IMR-90 (cell line): ENCODE results near the gene SPDEF. TPM values are rescaled to one million over a fixed set of nuclear protein-coding genes. Genes with fewer than 3 reads are reported as not detected.

Experiments used
- ATAC-seq: fragments of 200-7000 bp; cut with Tn5 transposase; 2 replicates; pipeline ENCODE4 v1.9.1; 2020; ENCODE audit warnings: low read depth, mild to moderate bottlenecking, moderate library complexity
- BruUV-seq: library from RNA; stranded (reverse); fragments of 400-500 nt; replicated peaks from 2 replicates; lab custom pipeline; 2021; lab: Mats Ljungman, UMichigan
- CTCF ChIA-PET: fragments of 300-600 bp; formaldehyde crosslinking; extraction: SDS; loops from one replicate; lab custom pipeline; 2021; ENCODE audit warnings: antibody characterized with exemption; lab: Yijun Ruan, JAX
- POLR2A ChIA-PET: fragments of 300-600 bp; sonication (Branson Sonifier 250); formaldehyde crosslinking; loops from one replicate; lab custom pipeline; 2022; ENCODE audit warnings: antibody characterized with exemption; ENCODE audit not compliant: unreplicated experiment; lab: Charles Lee
- DNase-seq: peaks from one replicate; pipeline ENCODE4 v3.0.0; 2013
- H2AFZ ChIP-seq: replicated peaks from 2 replicates; pipeline ENCODE3; 2013; ENCODE audit warnings: low read length, mild to moderate bottlenecking; ENCODE audit not compliant: poor library complexity
- H2AK5ac ChIP-seq: 2 replicates; pipeline ENCODE4 v1.6.1; 2013; ENCODE audit warnings: low read depth, low read length, inconsistent platforms
- H2AK9ac ChIP-seq: replicated peaks from 2 replicates; pipeline ENCODE3; 2013; ENCODE audit warnings: mild to moderate bottlenecking, low read depth, low read length, moderate library complexity; ENCODE audit not compliant: poor library complexity
- H2BK120ac ChIP-seq: 2 replicates; pipeline ENCODE4 v1.6.1; 2013; ENCODE audit warnings: low read depth, low read length, inconsistent platforms
- H2BK15ac ChIP-seq: 3 replicates; pipeline ENCODE4 v1.6.1; 2013; ENCODE audit warnings: low read depth, low read length, inconsistent platforms
- H2BK20ac ChIP-seq: 2 replicates; pipeline ENCODE4 v1.6.1; 2013; ENCODE audit warnings: low read depth, mild to moderate bottlenecking, inconsistent platforms, low read length, moderate library complexity
- H2BK5ac ChIP-seq: 2 replicates; pipeline ENCODE4 v1.6.1; 2013; ENCODE audit warnings: mild to moderate bottlenecking, low read depth, low read length, inconsistent platforms; ENCODE audit not compliant: poor library complexity, severe bottlenecking
- H3K14ac ChIP-seq: replicated peaks from 2 replicates; pipeline ENCODE4 v1.6.1; 2013; ENCODE audit warnings: low read depth, low read length, inconsistent platforms
- H3K18ac ChIP-seq: 2 replicates; pipeline ENCODE4 v1.6.1; 2013; ENCODE audit warnings: low read depth, low read length, control low read depth
- H3K23ac ChIP-seq: 2 replicates; pipeline ENCODE4 v1.6.1; 2013; ENCODE audit warnings: low read depth, low read length, inconsistent platforms
- H3K27ac ChIP-seq: 2 replicates; pipeline ENCODE4 v1.5.1; 2013; ENCODE audit warnings: mild to moderate bottlenecking, control low read depth, low read length; ENCODE audit not compliant: insufficient read depth
- H3K27me3 ChIP-seq: 2 replicates; pipeline ENCODE4 v1.6.1; 2013; ENCODE audit warnings: low read length; ENCODE audit not compliant: control insufficient read depth, insufficient read depth
- H3K36me3 ChIP-seq: 2 replicates; pipeline ENCODE4 v1.6.1; 2013; ENCODE audit warnings: low read length, mixed read lengths; ENCODE audit not compliant: control insufficient read depth, insufficient read depth
- H3K4ac ChIP-seq: 2 replicates; pipeline ENCODE4 v1.6.1; 2013; ENCODE audit warnings: low read depth, low read length, inconsistent platforms
- H3K4me1 ChIP-seq: 2 replicates; pipeline ENCODE4 v1.6.1; 2013; ENCODE audit warnings: low read length, mixed read lengths; ENCODE audit not compliant: control insufficient read depth, insufficient read depth
- H3K4me2 ChIP-seq: 2 replicates; pipeline ENCODE4 v1.6.1; 2013; ENCODE audit warnings: low read depth, mild to moderate bottlenecking, control low read depth, low read length, moderate library complexity
- H3K4me3 ChIP-seq: 2 replicates; pipeline ENCODE4 v1.5.1; 2013; ENCODE audit warnings: low read depth, mild to moderate bottlenecking, control low read depth, low read length, moderate library complexity; ENCODE audit not compliant: insufficient read depth
- H3K56ac ChIP-seq: 2 replicates; pipeline ENCODE4 v1.6.1; 2013; ENCODE audit warnings: low read length, inconsistent platforms; ENCODE audit not compliant: insufficient read depth; ENCODE audit errors: extremely low read depth
- H3K79me1 ChIP-seq, 2 experiments: 2 replicates each; pipeline ENCODE4 v1.6.1; 2013; ENCODE audit warnings: low read length in 2 of 2, inconsistent platforms in 1 of 2, low read depth in 1 of 2
- H3K9ac ChIP-seq: 2 replicates; pipeline ENCODE4 v1.6.1; 2013; ENCODE audit warnings: low read depth, low read length, control low read depth
- H3K9me1 ChIP-seq: 2 replicates; pipeline ENCODE4 v1.6.1; 2013; ENCODE audit warnings: low read length, inconsistent platforms; ENCODE audit not compliant: insufficient read depth
- H3K9me3 ChIP-seq: 2 replicates; pipeline ENCODE4 v1.6.1; 2013; ENCODE audit warnings: low read length; ENCODE audit not compliant: control insufficient read depth, insufficient read depth
- H4K20me1 ChIP-seq: 2 replicates; pipeline ENCODE4 v1.6.1; 2013; ENCODE audit warnings: low read length, inconsistent platforms; ENCODE audit not compliant: insufficient read depth
- H4K5ac ChIP-seq: 2 replicates; pipeline ENCODE4 v1.6.1; 2013; ENCODE audit warnings: mild to moderate bottlenecking, low read depth, low read length, control low read depth
- H4K8ac ChIP-seq, 2 experiments: 2 replicates each; pipeline ENCODE4 v1.6.1; 2013; ENCODE audit warnings: low read depth in 2 of 2, low read length in 2 of 2, control low read depth in 1 of 2, inconsistent platforms in 1 of 2
- H4K91ac ChIP-seq: 2 replicates; pipeline ENCODE4 v1.6.1; 2013; ENCODE audit warnings: low read depth, low read length, inconsistent platforms; ENCODE audit not compliant: insufficient read depth
- BHLHE40 ChIP-seq: fragments of 150-350 bp; IDR thresholded peaks from 2 replicates; pipeline ENCODE4 v1.6.1; 2016; ENCODE audit warnings: mild to moderate bottlenecking, low read depth, low read length
- CEBPB ChIP-seq: IDR thresholded peaks from 2 replicates; pipeline ENCODE4 v1.6.1; 2012; ENCODE audit warnings: low read depth, low read length, improper control_type of control experiment
- CTCF ChIP-seq: conservative IDR thresholded peaks from 2 replicates; pipeline ENCODE4 v1.5.1; 2012; ENCODE audit warnings: mild to moderate bottlenecking, low read depth, low read length, improper control_type of control experiment
- MAFK ChIP-seq: IDR thresholded peaks from 2 replicates; pipeline ENCODE4 v1.6.1; 2012; ENCODE audit warnings: low read depth, low read length, improper control_type of control experiment
- MAZ ChIP-seq: IDR thresholded peaks from 2 replicates; pipeline ENCODE4 v1.6.1; 2012; ENCODE audit warnings: low read depth, mild to moderate bottlenecking, low read length, improper control_type of control experiment, moderate library complexity, borderline replicate concordance
- POLR2A ChIP-seq: IDR thresholded peaks from 2 replicates; pipeline ENCODE4 v1.6.1; 2012; ENCODE audit warnings: mild to moderate bottlenecking, low read depth, low read length
- WGBS, 2 experiments: methylation state at CpG; one replicate each; pipeline versions ENCODE4 v1.1.5 to v1.1.7; 2013; ENCODE audit warnings: missing lambda C conversion rate in 2 of 2; ENCODE audit not compliant: insufficient read length in 1 of 2; ENCODE audit errors: extremely low coverage in 2 of 2; 5-methylcytosine and 5-hydroxymethylcytosine counted together
- dilution Hi-C: fragments of 300-500 bp; cut with HindIII; formaldehyde crosslinking; loops from one replicate; pipeline ENCODE4 v1.14.3; 2018; ENCODE audit warnings: low sequenced_read_pairs; ENCODE audit not compliant: unreplicated experiment
- in situ Hi-C: fragments of 300-500 bp; cut with MboI; formaldehyde crosslinking; loops from 3 replicates; pipeline ENCODE4 v1.14.3; 2019; ENCODE audit warnings: low sequenced_read_pairs, inconsistent platforms, mixed read lengths
- intact Hi-C: fragments of 100-400 bp; cut with micrococcal nuclease; formaldehyde crosslinking; loops from 2 replicates; pipeline ENCODE4 v1.10.0; 2022
- polyA plus RNA-seq, 3 experiments: library from polyadenylated mRNA; depleted of rRNA; stranded (reverse); fragments of >200 nt; gene quantifications; 2 replicates each; pipeline ENCODE4 v1.2.3, GENCODE V29; 2012; ENCODE audit warnings: low replicate concordance in 1 of 3
- total RNA-seq: library from RNA; depleted of rRNA; stranded (reverse); fragments of >200 nt; gene quantifications from 2 replicates; pipeline ENCODE4 v1.2.3, GENCODE V29; 2012

Gene SPDEF
- total and polyA plus RNA-seq, 2 of the 4 experiments (the other 2 are of a cell fraction) = 0.05 TPM; not detected in 1

GRCh38 chr6:34508425-34508824 lies 47.7 kb downstream of the SPDEF start:
- Histone ChIP-seq H2BK15ac (no peak overlapping the region), H2BK5ac (no peak overlapping the region), H2AFZ (no peak overlapping the region), H3K36me3 (no peaks in the 10 kb centered on the region), H3K56ac (no peak overlapping the region), H4K20me1 (no peaks in the 10 kb centered on the region), H2AK9ac (no peak overlapping the region), H3K4me2 (no peak overlapping the region), H3K4me3 (no peak overlapping the region), H3K14ac (no peak overlapping the region), H3K9me3 (0 out of 2 replicates have a peak, but pooled peaks cover 3% of the 10 kb centered on the region), H2BK120ac (no peak overlapping the region), H4K8ac (no peak overlapping the region), H3K23ac (no peak overlapping the region), H3K79me1 (no peaks in the 10 kb centered on the region), H3K9ac (no peak overlapping the region), H2BK20ac (no peak overlapping the region), H4K91ac (no peak overlapping the region), H4K5ac (no peak overlapping the region), H3K27ac (no peak overlapping the region), H3K9me1 (no peaks in the 10 kb centered on the region), H3K4ac (no peak overlapping the region), H3K4me1 (no peaks in the 10 kb centered on the region), H3K18ac (no peak overlapping the region), H2AK5ac (no peak overlapping the region), H3K27me3 (peaks cover 18% of the 10 kb centered on the region)
- intact Hi-C loops = no loop called here
- in situ Hi-C loops = no loop called here
- ATAC-seq = no peak
- no TSS peak for BruUV-seq
- ChIA-PET POLR2A (no interaction called here), CTCF (interaction anchor here (1.4 kb wide), 1 partner anchor 13 kb away, joined by 3 read pairs; no protein-coding TSS in a partner anchor)
- no CpG with 5 or more reads among the region's 3 CpGs for WGBS, 2 experiments
- dilution Hi-C loops = no loop called here
- DNase-seq = no peak
- peak; percentile 29; the same call in 1 of the 2 replicates for TF ChIP-seq CTCF
- no peak for TF ChIP-seq MAZ
- no peak for TF ChIP-seq POLR2A
- no peak for TF ChIP-seq MAFK
- TF ChIP-seq BHLHE40 = no peak
- no peak for TF ChIP-seq CEBPB
